ENCODE results near the gene VSNL1. TPM values are rescaled to one million over a fixed set of nuclear protein-coding genes. Genes with fewer than 3 reads are reported as not detected.

Gene VSNL1
- polyA plus RNA-seq, 3 donors = not detected

- no peak overlapping the region for H3K4me2 ChIP-seq (replicated peaks; ENCODE audit: extremely low read depth, low read length, poor library complexity, severe bottlenecking)
- H3K36me3 ChIP-seq (replicated peaks in 1 of 2; ENCODE audit: control insufficient read depth in 1 of 2, insufficient read depth in 2 of 2, low read length in 2 of 2) = no peaks in the 10 kb centered on the region
- TF ChIP-seq CTCF (IDR thresholded peaks at IDR 0.05) = no peak
- H3K27me3 Mint-ChIP-seq (ENCODE audit: low read depth in 3 of 3) = peaks cover 0 to 5% (median 0%) of the 10 kb centered on the region in 3 donors
- H3K27me3 ChIP-seq (ENCODE audit: control insufficient read depth in 2 of 2, insufficient read depth in 2 of 2, low read length in 2 of 2) = no peaks in the 10 kb centered on the region
- no peaks in the 10 kb centered on the region for H3K36me3 Mint-ChIP-seq
- H3K4me1 Mint-ChIP-seq = peaks cover 66% of the 10 kb centered on the region
- no peaks in the 10 kb centered on the region for H3K9me3 Mint-ChIP-seq
- WGBS (ENCODE audit: insufficient coverage) = 94% methylated on average over 4 of the region's 5 CpGs
- H3K4me3 ChIP-seq (replicated peaks in 1 of 3; ENCODE audit: low read depth in 2 of 3, low read length in 3 of 3) = no peak overlapping the region
- no peak for DNase-seq
- peak overlapping the region in 1 of 2 donors; percentile 5 for H3K27ac ChIP-seq (ENCODE audit: low read depth in 1 of 2, low read length in 2 of 2)
- no peak overlapping the region for H2AFZ ChIP-seq (ENCODE audit: insufficient read depth, low read depth, low read length, poor library complexity, severe bottlenecking)
- intact Hi-C loops (cut with micrococcal nuclease) = no loop called here
- H3K79me2 ChIP-seq (ENCODE audit: insufficient read depth, low read length) = no peaks in the 10 kb centered on the region
- no peaks in the 10 kb centered on the region for H3K9me3 ChIP-seq (replicated peaks in 1 of 2; ENCODE audit: control insufficient read depth in 1 of 2, insufficient read depth in 1 of 2, low read length in 2 of 2)
- no peak overlapping the region for H3K4me3 Mint-ChIP-seq
- H4K20me1 ChIP-seq (ENCODE audit: insufficient read depth, low read length) = no peaks in the 10 kb centered on the region
- no peak overlapping the region for H3K27ac Mint-ChIP-seq
- H3K9ac ChIP-seq (ENCODE audit: insufficient read depth, low read length, poor library complexity, severe bottlenecking) = no peak overlapping the region
- peaks cover 37 to 45% of the 10 kb centered on the region in 2 donors for H3K4me1 ChIP-seq (ENCODE audit: control insufficient read depth in 1 of 2, insufficient read depth in 2 of 2, low read length in 2 of 2)
These were observed 106.6 kb downstream of the VSNL1 start for GRCh38 chr2:17646838-17647701.

- Histone ChIP-seq H3K27ac (ENCODE audit: low read depth in 1 of 2, low read length in 2 of 2) (peak overlapping the region in 1 of 2 donors; percentile 34), H3K4me2 (replicated peaks; ENCODE audit: extremely low read depth, low read length, poor library complexity, severe bottlenecking) (no peak overlapping the region), H3K9me3 (replicated peaks in 1 of 2; ENCODE audit: control insufficient read depth in 1 of 2, insufficient read depth in 1 of 2, low read length in 2 of 2) (no peaks in the 10 kb centered on the region), H3K4me1 (ENCODE audit: control insufficient read depth in 1 of 2, insufficient read depth in 2 of 2, low read length in 2 of 2) (peaks cover 24 to 30% of the 10 kb centered on the region in 2 donors), H2AFZ (ENCODE audit: insufficient read depth, low read depth, low read length, poor library complexity, severe bottlenecking) (no peak overlapping the region), H3K4me3 (replicated peaks in 1 of 3; ENCODE audit: low read depth in 2 of 3, low read length in 3 of 3) (no peak overlapping the region), H3K79me2 (ENCODE audit: insufficient read depth, low read length) (no peaks in the 10 kb centered on the region), H4K20me1 (ENCODE audit: insufficient read depth, low read length) (no peaks in the 10 kb centered on the region), H3K36me3 (replicated peaks in 1 of 2; ENCODE audit: control insufficient read depth in 1 of 2, insufficient read depth in 2 of 2, low read length in 2 of 2) (no peaks in the 10 kb centered on the region), H3K27me3 (ENCODE audit: control insufficient read depth in 2 of 2, insufficient read depth in 2 of 2, low read length in 2 of 2) (no peaks in the 10 kb centered on the region), H3K9ac (ENCODE audit: insufficient read depth, low read length, poor library complexity, severe bottlenecking) (no peak overlapping the region)
- intact Hi-C loops (cut with micrococcal nuclease) = no loop called here
- Mint-ChIP-seq H3K27ac (peak overlapping the region in 4 of 7 donors; percentile 8 to 88 (median 26)), H3K4me3 (no peak overlapping the region), H3K27me3 (ENCODE audit: low read depth in 3 of 3) (peaks cover 0 to 5% (median 0%) of the 10 kb centered on the region in 3 donors), H3K36me3 (no peaks in the 10 kb centered on the region), H3K4me1 (peaks cover 55% of the 10 kb centered on the region), H3K9me3 (no peaks in the 10 kb centered on the region)
- no peak for TF ChIP-seq CTCF (IDR thresholded peaks at IDR 0.05)
- WGBS (ENCODE audit: insufficient coverage) = 0% methylated on average over 1 of the region's 1 CpG
- no peak for DNase-seq
These were observed 108.1 kb downstream of the VSNL1 start for GRCh38 chr2:17648581-17648980.
